HepG2 (cell line): ENCODE data around the gene LMCD1. TPM values are rescaled to one million over a fixed set of nuclear protein-coding genes. Genes with fewer than 3 reads are reported as not detected.

Experiments used
- CBFB ChIP-seq: sonication (generic); formaldehyde crosslinking; IDR thresholded peaks from 2 replicates; pipeline ENCODE4 v1.4.0; 2020; ENCODE audit warnings: missing genetic modification reagents
- CERS6 ChIP-seq: sonication (generic); formaldehyde crosslinking; IDR thresholded peaks from 2 replicates; pipeline ENCODE4 v1.5.0; 2020; ENCODE audit warnings: missing genetic modification reagents
- NCOA2 ChIP-seq: sonication (generic); formaldehyde crosslinking; IDR thresholded peaks from 2 replicates; pipeline ENCODE4 v1.8.0; 2022; ENCODE audit warnings: inconsistent platforms
- NFKB2 ChIP-seq: sonication (generic); formaldehyde crosslinking; IDR thresholded peaks from 2 replicates; pipeline ENCODE4 v1.4.0; 2020; ENCODE audit warnings: missing genetic modification reagents, borderline replicate concordance
- POLR2AphosphoS5 ChIP-seq: IDR thresholded peaks from 2 replicates; pipeline ENCODE4 v1.6.1; 2012; ENCODE audit warnings: low read depth, low read length
- SIX4 ChIP-seq: sonication (generic); formaldehyde crosslinking; IDR thresholded peaks from 2 replicates; pipeline ENCODE4 v1.4.0; 2020; ENCODE audit warnings: missing genetic modification reagents
- SP1 ChIP-seq, 2 experiments: fragments of 450-650 bp in 1 of 2; sonication (generic) in 1 of 2; formaldehyde crosslinking in 1 of 2; IDR thresholded peaks; 2 replicates each; pipeline versions ENCODE4 v1.4.0 to v1.6.1; 2016 to 2020; ENCODE audit warnings: missing genetic modification reagents in 1 of 2
- STAG1 ChIP-seq: sonication (generic); formaldehyde crosslinking; IDR thresholded peaks from 2 replicates; pipeline ENCODE4 v1.4.0; 2020; ENCODE audit warnings: missing genetic modification reagents
- YEATS2 ChIP-seq: sonication (generic); formaldehyde crosslinking; IDR thresholded peaks from 2 replicates; pipeline ENCODE4 v1.4.0; 2020; ENCODE audit warnings: missing genetic modification reagents, borderline replicate concordance
- ZNF138 ChIP-seq: sonication (generic); formaldehyde crosslinking; IDR thresholded peaks from 2 replicates; pipeline ENCODE4 v1.5.0; 2020; ENCODE audit warnings: mild to moderate bottlenecking, low read depth, missing genetic modification reagents
- ZNF20 ChIP-seq: sonication (generic); formaldehyde crosslinking; IDR thresholded peaks from 2 replicates; pipeline ENCODE4 v1.4.0; 2020; ENCODE audit warnings: mild to moderate bottlenecking, moderate library complexity, missing genetic modification reagents
- ZNF3 ChIP-seq: IDR thresholded peaks from 2 replicates; pipeline ENCODE4 v1.7.0; 2017; ENCODE audit warnings: inconsistent platforms
- ZNF563 ChIP-seq: sonication (generic); formaldehyde crosslinking; IDR thresholded peaks from 2 replicates; pipeline ENCODE4 v1.8.0; 2022; ENCODE audit warnings: mild to moderate bottlenecking, moderate library complexity, missing genetic modification reagents
- ZNF567 ChIP-seq: sonication (generic); formaldehyde crosslinking; IDR thresholded peaks from 2 replicates; pipeline ENCODE4 v1.8.1; 2023; ENCODE audit warnings: mild to moderate bottlenecking, missing genetic modification reagents, borderline replicate concordance
- ZNF580 ChIP-seq: IDR thresholded peaks from 2 replicates; pipeline ENCODE4 v1.6.1; 2016; ENCODE audit warnings: low read depth, borderline replicate concordance
- ZSCAN31 ChIP-seq: sonication (generic); formaldehyde crosslinking; IDR thresholded peaks from 2 replicates; pipeline ENCODE4 v1.5.0; 2020; ENCODE audit warnings: low read depth, mild to moderate bottlenecking, missing genetic modification reagents
- polyA plus RNA-seq, 8 experiments: library from polyadenylated mRNA; depleted of rRNA in 3 of 8; stranded (reverse) in 7 of 8; unstranded in 1 of 8; fragments of >200 nt; fragmentation: Illumina TruSeq in 4 of 8; extraction: Trizol in 4 of 8; gene quantifications; 2 replicates each; pipeline versions ENCODE4 v1.2.1 to v1.2.3, GENCODE V29; 2011 to 2016; ENCODE audit warnings: low read depth in 4 of 8, missing spikeins in 1 of 8, mixed read lengths in 1 of 8; ENCODE audit not compliant: insufficient read depth in 1 of 8
- total RNA-seq, 5 experiments: library from RNA; depleted of rRNA; stranded (reverse); fragments of >200 nt; fragmentation: Illumina TruSeq; extraction: Trizol; gene quantifications; 2 replicates each; pipeline ENCODE4 v1.2.3, GENCODE V29; 2016; ENCODE audit warnings: low read depth in 1 of 5
- TF ChIP-seq, protein P1 (sequence below): IDR thresholded peaks from 2 replicates; pipeline ENCODE4 v1.6.1; 2018; ENCODE audit warnings: missing genetic modification reagents, mild to moderate bottlenecking, missing compliant biosample characterization
- TF ChIP-seq, protein P2 (sequence below): sonication (generic); formaldehyde crosslinking; IDR thresholded peaks from 2 replicates; pipeline ENCODE4 v1.8.0; 2023; ENCODE audit warnings: mild to moderate bottlenecking, missing genetic modification reagents
- TF ChIP-seq, protein P3 (sequence below): sonication (generic); formaldehyde crosslinking; IDR thresholded peaks from 2 replicates; pipeline ENCODE4 v1.5.0; 2020; ENCODE audit warnings: mild to moderate bottlenecking, missing genetic modification reagents, moderate library complexity
- TF ChIP-seq, protein P4 (sequence below): sonication (generic); formaldehyde crosslinking; IDR thresholded peaks from 2 replicates; pipeline ENCODE4 v1.5.0; 2020; ENCODE audit warnings: mild to moderate bottlenecking, missing genetic modification reagents
- TF ChIP-seq, protein P5 (sequence below): sonication (generic); formaldehyde crosslinking; IDR thresholded peaks from 2 replicates; pipeline ENCODE4 v1.8.1; 2023; ENCODE audit warnings: missing genetic modification reagents, inconsistent platforms, borderline replicate concordance

The LMCD1 gene
- total and polyA plus RNA-seq, 2 of the 13 experiments (the other 11 are each of a cell fraction or from before 2014, with no cell fraction given) = 6.2 to 7.1 TPM

- no peak for TF ChIP-seq ZNF563 (CRISPR knock-in tag)
- no peak for TF ChIP-seq SP1 (IDR thresholded peaks at IDR 0.05)
- no peak for TF ChIP-seq SP1 (CRISPR knock-in tag; IDR thresholded peaks at IDR 0.05)
- TF ChIP-seq SIX4 (CRISPR knock-in tag) = no peak
- peak; percentile 92 for TF ChIP-seq STAG1
- TF ChIP-seq NFKB2 (CRISPR knock-in tag) = no peak
- TF ChIP-seq, protein P1, sequence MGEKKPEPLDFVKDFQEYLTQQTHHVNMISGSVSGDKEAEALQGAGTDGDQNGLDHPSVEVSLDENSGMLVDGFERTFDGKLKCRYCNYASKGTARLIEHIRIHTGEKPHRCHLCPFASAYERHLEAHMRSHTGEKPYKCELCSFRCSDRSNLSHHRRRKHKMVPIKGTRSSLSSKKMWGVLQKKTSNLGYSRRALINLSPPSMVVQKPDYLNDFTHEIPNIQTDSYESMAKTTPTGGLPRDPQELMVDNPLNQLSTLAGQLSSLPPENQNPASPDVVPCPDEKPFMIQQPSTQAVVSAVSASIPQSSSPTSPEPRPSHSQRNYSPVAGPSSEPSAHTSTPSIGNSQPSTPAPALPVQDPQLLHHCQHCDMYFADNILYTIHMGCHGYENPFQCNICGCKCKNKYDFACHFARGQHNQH (CRISPR knock-in tag) = peak; percentile 24; the same call in 1 of the 2 replicates
- TF ChIP-seq ZNF567 (CRISPR knock-in tag) = no peak
- no peak for TF ChIP-seq ZSCAN31 (CRISPR knock-in tag)
- no peak for TF ChIP-seq ZNF3
- TF ChIP-seq ZNF138 (CRISPR knock-in tag) = no peak
- 0 out of 2 replicates have a peak, but pooled peaks have one; percentile 21 for TF ChIP-seq ZNF580 (CRISPR knock-in tag)
- TF ChIP-seq ZNF20 = no peak
- TF ChIP-seq, protein P2, sequence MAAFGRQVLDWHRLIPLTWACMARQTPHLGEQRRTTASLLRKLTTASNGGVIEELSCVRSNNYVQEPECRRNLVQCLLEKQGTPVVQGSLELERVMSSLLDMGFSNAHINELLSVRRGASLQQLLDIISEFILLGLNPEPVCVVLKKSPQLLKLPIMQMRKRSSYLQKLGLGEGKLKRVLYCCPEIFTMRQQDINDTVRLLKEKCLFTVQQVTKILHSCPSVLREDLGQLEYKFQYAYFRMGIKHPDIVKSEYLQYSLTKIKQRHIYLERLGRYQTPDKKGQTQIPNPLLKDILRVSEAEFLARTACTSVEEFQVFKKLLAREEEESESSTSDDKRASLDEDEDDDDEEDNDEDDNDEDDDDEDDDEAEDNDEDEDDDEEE = no peak
- TF ChIP-seq, protein P3, sequence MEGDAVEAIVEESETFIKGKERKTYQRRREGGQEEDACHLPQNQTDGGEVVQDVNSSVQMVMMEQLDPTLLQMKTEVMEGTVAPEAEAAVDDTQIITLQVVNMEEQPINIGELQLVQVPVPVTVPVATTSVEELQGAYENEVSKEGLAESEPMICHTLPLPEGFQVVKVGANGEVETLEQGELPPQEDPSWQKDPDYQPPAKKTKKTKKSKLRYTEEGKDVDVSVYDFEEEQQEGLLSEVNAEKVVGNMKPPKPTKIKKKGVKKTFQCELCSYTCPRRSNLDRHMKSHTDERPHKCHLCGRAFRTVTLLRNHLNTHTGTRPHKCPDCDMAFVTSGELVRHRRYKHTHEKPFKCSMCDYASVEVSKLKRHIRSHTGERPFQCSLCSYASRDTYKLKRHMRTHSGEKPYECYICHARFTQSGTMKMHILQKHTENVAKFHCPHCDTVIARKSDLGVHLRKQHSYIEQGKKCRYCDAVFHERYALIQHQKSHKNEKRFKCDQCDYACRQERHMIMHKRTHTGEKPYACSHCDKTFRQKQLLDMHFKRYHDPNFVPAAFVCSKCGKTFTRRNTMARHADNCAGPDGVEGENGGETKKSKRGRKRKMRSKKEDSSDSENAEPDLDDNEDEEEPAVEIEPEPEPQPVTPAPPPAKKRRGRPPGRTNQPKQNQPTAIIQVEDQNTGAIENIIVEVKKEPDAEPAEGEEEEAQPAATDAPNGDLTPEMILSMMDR (CRISPR knock-in tag) = peak; percentile 83
- no peak for TF ChIP-seq YEATS2 (CRISPR knock-in tag)
- TF ChIP-seq, protein P4, sequence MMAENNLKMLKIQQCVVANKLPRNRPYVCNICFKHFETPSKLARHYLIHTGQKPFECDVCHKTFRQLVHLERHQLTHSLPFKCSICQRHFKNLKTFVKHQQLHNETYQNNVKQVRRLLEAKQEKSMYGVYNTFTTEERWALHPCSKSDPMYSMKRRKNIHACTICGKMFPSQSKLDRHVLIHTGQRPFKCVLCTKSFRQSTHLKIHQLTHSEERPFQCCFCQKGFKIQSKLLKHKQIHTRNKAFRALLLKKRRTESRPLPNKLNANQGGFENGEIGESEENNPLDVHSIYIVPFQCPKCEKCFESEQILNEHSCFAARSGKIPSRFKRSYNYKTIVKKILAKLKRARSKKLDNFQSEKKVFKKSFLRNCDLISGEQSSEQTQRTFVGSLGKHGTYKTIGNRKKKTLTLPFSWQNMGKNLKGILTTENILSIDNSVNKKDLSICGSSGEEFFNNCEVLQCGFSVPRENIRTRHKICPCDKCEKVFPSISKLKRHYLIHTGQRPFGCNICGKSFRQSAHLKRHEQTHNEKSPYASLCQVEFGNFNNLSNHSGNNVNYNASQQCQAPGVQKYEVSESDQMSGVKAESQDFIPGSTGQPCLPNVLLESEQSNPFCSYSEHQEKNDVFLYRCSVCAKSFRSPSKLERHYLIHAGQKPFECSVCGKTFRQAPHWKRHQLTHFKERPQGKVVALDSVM (CRISPR knock-in tag) = no peak
- no peak for TF ChIP-seq NCOA2 (CRISPR knock-in tag)
- no peak for TF ChIP-seq POLR2AphosphoS5
- TF ChIP-seq CBFB = no peak
- TF ChIP-seq CERS6 = no peak
- TF ChIP-seq, protein P5, sequence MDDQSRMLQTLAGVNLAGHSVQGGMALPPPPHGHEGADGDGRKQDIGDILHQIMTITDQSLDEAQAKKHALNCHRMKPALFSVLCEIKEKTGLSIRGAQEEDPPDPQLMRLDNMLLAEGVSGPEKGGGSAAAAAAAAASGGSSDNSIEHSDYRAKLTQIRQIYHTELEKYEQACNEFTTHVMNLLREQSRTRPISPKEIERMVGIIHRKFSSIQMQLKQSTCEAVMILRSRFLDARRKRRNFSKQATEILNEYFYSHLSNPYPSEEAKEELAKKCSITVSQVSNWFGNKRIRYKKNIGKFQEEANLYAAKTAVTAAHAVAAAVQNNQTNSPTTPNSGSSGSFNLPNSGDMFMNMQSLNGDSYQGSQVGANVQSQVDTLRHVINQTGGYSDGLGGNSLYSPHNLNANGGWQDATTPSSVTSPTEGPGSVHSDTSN (CRISPR knock-in tag) = no peak
Observed at GRCh38 chr3:8607234-8608040, 105.8 kb downstream of the LMCD1 start (continued).
